Prostate gland (tissue), 2 donors: ENCODE data around the gene EEF1B2.
"Not testable (repeated sequence)": the region's sequence is repeated elsewhere in the genome, so short reads cannot be mapped to it uniquely, and the experiment has no call there.

Experiments used
- POLR2A ChIP-seq: fragments of 450-650 bp; IDR thresholded peaks from one replicate; pipeline ENCODE4 v1.6.1; 2016; ENCODE audit warnings: antibody characterized with exemption, mild to moderate bottlenecking
- POLR2AphosphoS5 ChIP-seq: sonication (generic); formaldehyde crosslinking; IDR thresholded peaks from one replicate; pipeline ENCODE4 v1.6.1; 2017; ENCODE audit warnings: antibody characterized with exemption
- TF ChIP-seq, protein P1 (sequence below), 4 experiments: fragments of 200-600 bp in 2 of 4; fragments of 450-650 bp in 2 of 4; sonication (generic) in 2 of 4; IDR thresholded peaks; 1 replicate in 3 of 4; 2 replicates in 1 of 4; pipeline ENCODE4 v1.5.1; 2016 to 2019; ENCODE audit warnings: antibody characterized with exemption in 4 of 4, mild to moderate bottlenecking in 2 of 4, moderate library complexity in 2 of 4

DNA sequence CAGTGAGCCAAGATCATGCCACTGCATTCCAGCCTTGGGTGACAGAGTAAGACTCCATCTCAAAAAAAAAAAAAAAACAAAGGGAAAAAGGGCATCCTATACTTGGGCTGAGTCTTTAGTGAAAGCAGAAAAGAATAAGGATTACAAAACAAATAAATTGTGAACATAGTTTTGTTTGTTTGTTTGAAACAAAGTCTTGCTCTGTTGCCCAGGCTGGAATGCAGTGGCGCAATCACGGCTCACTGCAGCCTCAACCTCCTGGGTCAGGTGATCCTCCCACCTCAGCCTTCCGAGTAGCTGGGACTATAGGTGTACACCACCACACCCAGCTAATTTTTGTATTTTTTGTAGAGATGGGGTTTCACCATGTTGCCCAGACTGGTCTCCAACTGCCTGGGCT, 37.1 kb upstream of the EEF1B2 start:
- TF ChIP-seq, protein P1, sequence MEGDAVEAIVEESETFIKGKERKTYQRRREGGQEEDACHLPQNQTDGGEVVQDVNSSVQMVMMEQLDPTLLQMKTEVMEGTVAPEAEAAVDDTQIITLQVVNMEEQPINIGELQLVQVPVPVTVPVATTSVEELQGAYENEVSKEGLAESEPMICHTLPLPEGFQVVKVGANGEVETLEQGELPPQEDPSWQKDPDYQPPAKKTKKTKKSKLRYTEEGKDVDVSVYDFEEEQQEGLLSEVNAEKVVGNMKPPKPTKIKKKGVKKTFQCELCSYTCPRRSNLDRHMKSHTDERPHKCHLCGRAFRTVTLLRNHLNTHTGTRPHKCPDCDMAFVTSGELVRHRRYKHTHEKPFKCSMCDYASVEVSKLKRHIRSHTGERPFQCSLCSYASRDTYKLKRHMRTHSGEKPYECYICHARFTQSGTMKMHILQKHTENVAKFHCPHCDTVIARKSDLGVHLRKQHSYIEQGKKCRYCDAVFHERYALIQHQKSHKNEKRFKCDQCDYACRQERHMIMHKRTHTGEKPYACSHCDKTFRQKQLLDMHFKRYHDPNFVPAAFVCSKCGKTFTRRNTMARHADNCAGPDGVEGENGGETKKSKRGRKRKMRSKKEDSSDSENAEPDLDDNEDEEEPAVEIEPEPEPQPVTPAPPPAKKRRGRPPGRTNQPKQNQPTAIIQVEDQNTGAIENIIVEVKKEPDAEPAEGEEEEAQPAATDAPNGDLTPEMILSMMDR (IDR thresholded peaks at IDR 0.05) = not testable (repeated sequence)
- TF ChIP-seq POLR2A, POLR2AphosphoS5: not testable (repeated sequence)
